Fibroblast of skin of scalp (primary cell): ENCODE measurements around the gene CSRP2. TPM values are rescaled to one million over a fixed set of nuclear protein-coding genes. Genes with fewer than 3 reads are reported as not detected.

Experiments
- DNase-seq: peaks from one replicate; pipeline ENCODE4 v3.0.0-alpha.2; 2013
- polyA plus RNA-seq, 2 experiments: library from polyadenylated mRNA; unstranded; fragments of 120-200 nt; gene quantifications; one replicate each; pipeline ENCODE4 v1.2.1, GENCODE V29; 2013; ENCODE audit not compliant: insufficient read length in 2 of 2

CSRP2 gene
- polyA plus RNA-seq (2013, experiment 1 of 2; ENCODE audit: insufficient read length): 185 TPM
- 185 TPM for polyA plus RNA-seq (2013, experiment 2 of 2; ENCODE audit: insufficient read length)

DNA sequence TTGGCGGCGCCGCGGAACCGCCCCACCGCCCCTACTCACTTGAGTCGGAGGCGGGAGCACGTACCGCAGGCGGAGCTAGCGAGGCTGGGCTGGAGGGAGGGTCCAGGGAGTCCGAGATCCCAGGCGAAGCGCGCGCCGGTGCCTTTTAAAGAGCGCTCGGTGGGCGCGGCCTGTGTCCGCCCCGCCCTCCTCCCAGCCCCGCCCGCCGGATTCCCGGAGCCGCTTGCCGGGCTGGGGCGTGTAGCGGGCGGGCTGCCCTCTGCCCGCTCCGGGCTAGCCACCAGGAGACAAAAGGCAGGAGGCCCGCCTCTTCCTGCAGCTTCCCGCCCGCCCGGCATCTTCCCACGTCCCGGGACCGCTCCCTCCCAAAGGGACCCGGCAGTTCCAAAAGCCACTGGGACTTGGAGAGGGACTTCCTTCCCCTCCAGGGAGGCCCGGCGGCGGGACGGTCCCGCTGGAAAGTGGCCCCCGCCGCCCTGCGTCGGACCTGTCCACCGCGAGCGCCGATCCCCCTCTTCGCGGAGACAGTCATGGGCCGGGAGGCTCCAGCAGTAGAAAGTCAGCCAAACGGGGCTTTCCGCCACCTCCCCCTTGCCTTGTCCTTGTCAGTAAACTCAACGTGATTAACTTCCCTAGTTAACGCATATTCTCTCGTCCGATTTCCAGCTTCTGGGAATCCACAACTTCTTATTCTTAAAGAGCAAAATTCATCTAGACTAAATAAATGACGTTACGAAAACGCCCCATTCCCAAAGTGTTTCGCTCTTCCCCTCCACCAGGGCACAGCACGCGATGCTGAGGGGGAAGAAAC, at the start of gene CSRP2:
TSS of gene CSRP2 (minus strand) at position 121 of the 811 bp plus-strand sequence. CDS start 12,759 bp downstream, outside the sequence.
- peak; percentile 95 for DNase-seq

- peak; percentile 53 for DNase-seq
These were observed 48.5 kb upstream of the CSRP2 start for GRCh38 chr12:76927170-76927784.

DNA sequence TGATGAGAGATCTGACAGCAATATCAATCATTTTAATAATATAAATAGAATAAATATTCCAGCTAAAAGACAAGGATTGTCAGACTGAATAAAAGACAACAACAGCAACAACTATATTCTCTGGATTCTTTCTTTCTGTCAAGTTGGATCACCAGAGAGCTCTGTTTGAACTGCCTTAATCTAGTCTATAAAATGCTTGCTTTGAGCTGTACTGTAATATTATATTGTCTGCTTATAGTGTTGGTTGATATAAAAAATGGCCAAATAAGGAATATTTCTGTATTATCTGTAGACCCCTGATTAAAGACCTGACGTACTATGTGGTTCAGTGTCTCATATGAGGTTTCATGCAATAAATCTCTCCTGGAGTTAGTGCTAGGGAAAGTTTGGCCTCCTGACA, 46.3 kb upstream of the CSRP2 start:
- no peak for DNase-seq

GRCh38 chr12:76922866-76923265, 44.0 kb upstream of the CSRP2 start:
- DNase-seq: no peak

- no peak for DNase-seq
These were observed 43.3 kb upstream of the CSRP2 start for GRCh38 chr12:76921891-76922664.

- no peak for DNase-seq
These were observed 42.3 kb upstream of the CSRP2 start for GRCh38 chr12:76921100-76921471.

DNA sequence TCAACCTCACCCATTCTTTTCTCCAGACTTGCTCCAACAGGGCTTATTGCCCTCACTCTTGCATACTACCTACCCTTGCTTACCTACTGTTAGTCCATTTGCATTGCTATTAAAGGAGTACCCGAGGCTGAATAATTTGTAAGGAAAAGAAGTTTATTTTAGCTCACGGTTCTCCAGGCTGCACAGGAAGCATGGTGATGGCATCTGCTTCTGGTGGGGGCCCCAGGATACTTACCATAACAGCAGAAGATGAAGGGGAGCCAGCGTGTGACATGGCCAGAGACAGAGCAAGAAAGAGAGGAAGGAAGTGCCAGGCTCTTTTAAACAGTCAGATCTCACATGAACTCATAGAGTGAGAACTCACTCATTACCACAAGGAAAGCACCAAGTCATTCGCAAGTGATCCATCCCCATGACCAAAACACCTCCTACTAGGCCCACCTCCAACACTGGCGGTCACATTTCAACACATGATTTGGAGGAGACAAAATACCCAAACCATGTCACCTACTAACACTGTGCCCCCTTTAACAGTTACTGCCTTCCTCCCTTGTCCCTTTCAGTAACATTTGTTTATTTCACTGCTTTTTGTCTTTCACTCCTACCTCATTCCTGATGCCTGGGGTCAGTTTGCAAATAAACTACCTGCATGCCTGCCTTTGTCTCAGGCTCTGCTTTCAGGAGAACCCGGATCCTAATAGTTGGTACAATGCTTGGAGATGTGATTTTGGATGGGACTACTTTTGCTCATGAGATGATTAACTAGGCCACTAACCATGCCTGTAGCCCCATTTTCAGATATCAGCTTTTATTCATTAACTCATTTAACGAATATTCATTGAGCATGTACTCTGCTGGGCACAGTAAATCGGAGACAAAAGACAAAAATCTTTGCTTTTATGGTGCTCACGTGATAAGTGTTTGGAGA, 41.6 kb upstream of the CSRP2 start:
- DNase-seq: no peak

DNA sequence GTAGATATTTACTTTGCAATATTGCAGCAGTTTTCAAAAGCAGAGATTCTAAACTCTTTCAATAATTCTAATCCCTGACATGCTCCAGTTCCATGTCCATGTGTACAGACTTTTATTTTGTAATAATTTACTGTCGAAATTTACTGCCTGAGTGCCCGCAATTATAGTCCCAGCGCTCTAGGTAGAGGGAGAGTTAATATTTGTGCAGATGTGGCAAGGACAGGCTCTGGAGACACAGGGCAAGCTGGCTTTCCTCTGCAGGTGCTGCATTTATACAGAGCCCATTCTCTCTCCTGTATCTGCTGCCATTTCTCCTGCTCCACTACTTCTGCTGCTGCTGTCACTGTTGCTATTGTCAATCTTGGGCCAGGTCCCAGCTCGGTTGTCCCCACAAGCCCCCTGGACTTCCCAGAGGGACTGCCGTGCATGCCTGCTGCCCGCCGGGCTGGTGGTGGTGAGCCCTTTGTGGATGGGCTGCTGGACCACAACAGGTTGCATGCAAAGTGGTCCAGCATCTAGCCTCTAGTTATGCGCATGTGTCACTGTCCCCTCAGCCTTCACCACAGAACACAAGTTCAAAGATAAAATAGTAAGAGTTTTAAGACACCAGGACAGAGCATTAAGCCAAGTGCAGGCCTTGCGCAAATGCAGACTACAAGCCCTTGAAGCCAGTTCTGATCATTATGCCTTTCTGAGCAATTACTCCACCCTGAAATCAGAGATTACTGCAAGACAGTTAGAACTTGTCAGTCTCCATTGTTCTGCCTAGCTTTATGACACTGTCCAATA, 40.8 kb upstream of the CSRP2 start:
- no peak for DNase-seq

DNA sequence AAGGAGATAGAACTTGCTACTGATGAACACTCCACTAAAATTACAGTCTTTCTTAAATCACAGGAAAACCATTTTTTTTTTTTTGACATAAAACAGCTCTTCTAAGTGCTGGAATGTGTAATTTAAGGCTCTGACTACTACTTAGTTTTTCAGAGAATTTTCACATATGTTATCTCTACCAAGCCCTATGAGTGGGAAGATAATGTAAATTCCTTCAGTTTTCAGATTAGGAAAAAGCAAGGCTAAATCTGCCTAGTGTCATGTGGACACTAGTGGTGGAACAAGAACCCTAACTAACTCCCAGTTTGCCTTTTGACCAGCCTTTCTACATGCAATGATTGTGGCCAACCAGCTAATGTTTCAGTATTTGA, 37.3 kb upstream of the CSRP2 start:
- no peak for DNase-seq

DNA sequence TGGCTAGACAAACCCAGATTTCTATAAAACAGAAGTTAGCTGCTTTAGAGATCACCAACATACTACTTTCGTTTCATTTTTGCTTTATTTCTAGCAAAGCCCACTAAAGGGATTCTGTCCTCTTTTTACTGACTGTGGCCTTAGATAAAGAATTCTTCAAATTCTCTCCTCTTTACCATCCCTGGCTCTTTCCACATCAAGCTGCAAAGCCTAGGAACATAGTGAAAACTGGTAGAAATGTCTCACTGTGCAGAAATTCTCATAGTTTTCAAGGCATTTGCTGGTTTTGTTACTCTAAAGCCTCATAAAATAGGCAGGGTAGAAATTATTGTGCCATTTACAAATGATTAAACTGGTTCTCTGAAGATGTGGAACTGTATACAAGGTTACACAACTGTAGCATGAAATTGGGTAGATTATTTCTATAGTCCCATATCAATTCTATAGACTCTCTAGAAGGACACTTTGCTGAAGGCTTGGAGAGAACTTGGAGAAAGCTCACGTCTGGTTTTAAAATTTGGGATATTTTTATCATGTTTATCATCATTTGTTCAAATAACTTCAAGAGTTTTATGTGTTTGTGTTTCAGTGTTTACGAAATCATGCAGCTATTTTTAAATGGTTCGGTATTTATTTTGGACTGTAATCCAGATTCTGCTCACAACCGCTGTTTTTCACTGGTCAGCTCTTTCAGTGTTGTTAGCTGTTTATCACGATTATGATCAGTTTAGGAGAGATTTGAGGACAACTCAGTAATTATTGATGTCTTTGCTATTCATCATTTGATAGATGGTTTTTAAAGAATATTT, 36.7 kb upstream of the CSRP2 start:
- DNase-seq: peak; percentile 37

- DNase-seq: no peak
These were observed 35.5 kb upstream of the CSRP2 start for GRCh38 chr12:76914102-76914859.

DNA sequence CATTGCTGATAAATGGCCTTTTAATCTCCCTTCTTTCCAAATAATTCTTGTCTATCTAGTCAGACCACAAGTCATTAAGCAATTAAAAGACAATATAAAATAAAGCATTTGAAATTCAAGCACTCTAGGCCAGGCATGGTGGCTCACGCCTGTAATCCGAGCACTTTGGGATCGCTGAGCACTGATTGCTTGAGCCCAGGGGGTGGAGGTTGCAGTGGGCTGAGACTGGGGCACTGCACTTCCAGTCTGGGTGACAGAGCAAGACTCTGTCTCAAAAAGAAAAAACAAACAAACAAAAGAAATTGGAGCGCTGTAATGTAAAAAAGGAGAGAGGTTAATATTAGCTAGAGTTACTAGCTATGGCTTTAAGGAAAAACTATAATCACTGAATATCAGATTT, 30.5 kb upstream of the CSRP2 start:
- DNase-seq: no peak

- DNase-seq: no peak
These were observed 29.6 kb upstream of the CSRP2 start for GRCh38 chr12:76908303-76909017.

- no peak for DNase-seq
These were observed 23.0 kb upstream of the CSRP2 start for GRCh38 chr12:76901628-76902380.

- DNase-seq: no peak
These were observed 20.7 kb upstream of the CSRP2 start for GRCh38 chr12:76899522-76899921.

DNA sequence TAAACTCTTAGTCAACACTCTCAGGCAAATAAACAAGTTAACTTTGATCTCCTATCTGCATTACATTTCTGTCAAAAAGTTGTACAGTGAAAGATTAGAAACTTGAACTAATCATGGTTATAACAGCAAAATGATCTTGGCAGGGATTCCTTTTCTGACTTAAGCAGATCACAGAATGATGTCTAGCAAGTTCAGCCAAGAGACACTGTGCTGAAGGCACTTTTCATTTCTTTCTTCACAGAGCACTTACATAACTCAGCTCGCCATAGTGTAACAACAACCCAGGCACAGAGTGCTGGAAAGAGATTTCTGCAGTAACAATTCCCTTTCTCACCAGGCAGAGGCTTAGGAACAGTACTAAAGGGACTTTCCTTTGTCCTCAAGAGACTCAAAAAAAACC, 19.6 kb upstream of the CSRP2 start:
- no peak for DNase-seq

DNA sequence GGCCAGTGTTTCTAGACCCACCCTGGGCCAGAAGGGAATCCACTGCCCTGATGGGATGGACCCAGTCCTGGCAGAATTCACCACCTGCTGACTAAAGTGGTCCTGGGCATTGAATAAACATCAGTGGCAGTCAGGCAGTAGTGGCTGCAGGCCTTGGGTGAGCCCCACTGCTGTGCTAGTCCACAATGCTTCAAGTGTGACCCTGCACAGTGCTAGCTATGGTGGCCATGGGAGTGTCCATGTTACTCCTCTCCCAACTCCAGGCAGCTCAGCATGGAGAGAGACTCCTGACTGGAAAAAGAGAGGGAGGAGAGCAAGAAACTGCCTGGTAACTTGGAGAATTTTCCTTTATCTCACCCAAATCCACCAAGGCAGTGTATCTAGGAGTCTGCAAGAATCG, 17.5 kb upstream of the CSRP2 start:
- DNase-seq: no peak

- DNase-seq: no peak
These were observed 17.0 kb upstream of the CSRP2 start for GRCh38 chr12:76895796-76896195.
